HG03354 (cell line): ENCODE measurements around the gene ABCG1.

Source experiments
- ATAC-seq: cut with Tn5 transposase; IDR thresholded peaks from one replicate; pipeline ENCODE4 v1.9.1; 2021; ENCODE audit warnings: mild to moderate bottlenecking; ENCODE audit not compliant: unreplicated experiment, poor library complexity, severe bottlenecking

ABCG1 gene

DNA sequence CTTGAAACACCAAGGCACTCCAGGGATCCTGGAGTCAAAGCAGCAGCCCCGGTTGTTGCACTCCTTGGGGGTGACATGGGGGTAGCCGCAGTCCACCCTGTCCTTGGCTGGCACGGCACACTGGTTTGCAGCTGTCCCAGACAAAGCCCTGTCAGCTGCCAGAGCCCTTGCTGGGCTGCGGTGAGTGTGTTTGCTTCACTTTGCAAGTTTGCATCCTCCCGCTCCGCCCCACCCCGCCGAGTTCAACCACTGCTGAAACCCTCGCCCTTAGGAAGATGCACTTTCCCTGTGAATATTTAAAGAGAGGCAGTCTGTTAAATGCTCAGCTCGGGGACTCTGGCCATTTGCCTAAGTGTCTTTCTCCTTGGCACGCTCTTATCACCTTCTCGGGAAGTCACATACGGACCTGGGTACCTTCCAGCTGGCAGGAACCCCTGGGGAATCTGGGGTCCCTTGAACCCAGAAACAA lies 94.6 kb downstream of the ABCG1 start:
- ATAC-seq = no peak

DNA sequence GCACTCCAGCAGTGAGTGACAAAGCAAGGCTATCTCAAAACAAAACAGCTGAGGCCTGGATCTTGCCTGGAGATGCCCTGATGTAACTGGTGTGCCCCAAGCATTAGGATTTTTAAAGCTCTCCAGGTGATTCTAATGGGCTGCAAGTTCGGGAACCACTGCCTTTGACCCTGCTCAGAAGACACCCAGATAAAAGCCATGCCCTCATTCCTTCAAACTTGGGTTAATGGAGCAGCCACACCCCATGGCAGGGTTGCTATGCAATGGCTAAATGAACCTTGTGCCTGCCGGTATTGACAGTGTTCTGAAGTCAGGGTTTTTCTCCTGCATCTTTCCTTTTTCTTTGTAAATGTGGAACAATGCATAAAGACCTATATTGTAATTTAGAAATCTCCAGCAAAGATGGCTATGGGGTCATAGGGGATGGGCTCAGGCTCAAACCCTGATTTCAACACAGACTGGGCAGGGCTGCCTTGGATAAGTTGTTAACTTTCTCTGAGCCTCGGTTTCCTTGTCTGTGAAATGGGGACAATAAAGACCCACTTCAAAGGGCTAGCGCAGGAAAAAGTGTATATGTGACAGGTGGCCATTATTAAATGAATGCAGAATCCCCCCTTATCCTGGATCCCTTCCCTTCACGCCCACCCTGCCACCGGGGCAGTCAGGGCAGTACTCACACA lies 95.8 kb downstream of the ABCG1 start:
- no peak for ATAC-seq

DNA sequence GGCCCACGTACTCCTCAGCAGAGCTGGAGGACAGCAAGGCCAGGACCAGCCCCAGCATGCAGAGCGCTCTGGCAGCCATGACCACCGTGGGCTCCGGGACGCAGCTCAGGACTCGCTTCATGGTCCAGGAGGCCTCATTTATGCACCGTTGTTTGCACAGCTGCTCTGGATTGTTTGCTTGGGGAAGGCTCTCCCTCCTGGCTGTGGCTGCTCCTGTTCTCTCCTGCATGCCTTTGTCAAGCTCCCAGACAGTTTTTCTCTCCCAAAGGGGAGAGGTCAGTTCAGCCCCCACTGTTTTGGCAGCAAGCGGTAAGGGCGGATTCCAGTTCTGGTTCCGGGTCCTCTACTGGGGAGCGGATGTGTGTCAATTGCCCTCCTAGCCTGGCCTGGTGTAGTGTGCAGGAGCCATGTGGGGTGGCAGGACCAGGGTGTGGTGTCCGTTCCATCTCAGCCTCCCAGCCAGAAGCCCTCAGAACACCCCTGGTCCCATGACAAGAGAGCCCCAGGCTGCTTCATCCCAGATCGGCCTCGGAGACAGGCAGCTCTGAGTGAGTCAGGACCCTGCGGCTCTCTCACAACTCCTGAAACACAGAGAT lies 96.5 kb downstream of the ABCG1 start, which contains the start of gene TFF3:
TSS of gene TFF3 (minus strand) at position 114 of the 596 bp plus-strand sequence. CDS start at position 79, 35 bp downstream.
- ATAC-seq = no peak

DNA sequence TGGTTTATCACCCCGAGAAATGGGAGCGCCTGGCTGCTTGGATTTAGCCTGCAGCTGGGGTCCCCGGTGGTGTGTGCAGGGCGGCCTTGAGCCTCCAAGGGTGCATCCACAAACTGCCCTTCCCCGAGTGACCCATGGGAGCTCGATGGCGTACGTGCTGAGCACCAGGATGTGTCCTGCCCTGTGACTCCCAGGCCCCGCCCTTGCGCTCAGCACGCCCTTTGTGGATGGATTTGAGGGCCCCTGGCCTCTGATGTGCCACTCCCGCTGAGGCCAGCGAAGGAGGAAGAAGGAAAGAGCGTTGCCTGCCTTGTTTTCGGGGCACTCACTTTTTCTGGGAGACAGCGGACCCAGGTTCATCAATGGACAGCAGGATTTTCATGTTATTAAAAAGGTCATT lies 98.0 kb downstream of the ABCG1 start:
- no peak for ATAC-seq

DNA sequence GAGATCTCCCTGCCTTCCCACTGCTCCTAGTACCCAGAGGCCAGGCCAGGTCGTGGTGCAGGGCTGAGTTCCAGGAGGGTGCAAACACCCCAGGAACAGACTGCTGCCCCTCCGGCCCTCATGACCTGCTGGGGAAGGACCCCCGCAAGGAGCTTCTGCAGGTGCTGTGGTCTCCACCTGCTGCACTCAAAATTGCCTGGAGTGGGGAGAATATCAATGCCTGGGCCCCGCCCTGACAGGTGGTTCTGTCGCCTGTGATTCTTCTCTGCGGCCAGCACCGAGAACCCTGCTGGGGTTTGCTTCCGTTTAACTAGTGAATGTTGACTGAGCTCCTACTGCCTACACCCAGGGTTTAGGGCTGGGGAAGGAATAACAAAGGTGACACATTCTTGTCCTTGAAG lies 98.4 kb downstream of the ABCG1 start:
- ATAC-seq = no peak

DNA sequence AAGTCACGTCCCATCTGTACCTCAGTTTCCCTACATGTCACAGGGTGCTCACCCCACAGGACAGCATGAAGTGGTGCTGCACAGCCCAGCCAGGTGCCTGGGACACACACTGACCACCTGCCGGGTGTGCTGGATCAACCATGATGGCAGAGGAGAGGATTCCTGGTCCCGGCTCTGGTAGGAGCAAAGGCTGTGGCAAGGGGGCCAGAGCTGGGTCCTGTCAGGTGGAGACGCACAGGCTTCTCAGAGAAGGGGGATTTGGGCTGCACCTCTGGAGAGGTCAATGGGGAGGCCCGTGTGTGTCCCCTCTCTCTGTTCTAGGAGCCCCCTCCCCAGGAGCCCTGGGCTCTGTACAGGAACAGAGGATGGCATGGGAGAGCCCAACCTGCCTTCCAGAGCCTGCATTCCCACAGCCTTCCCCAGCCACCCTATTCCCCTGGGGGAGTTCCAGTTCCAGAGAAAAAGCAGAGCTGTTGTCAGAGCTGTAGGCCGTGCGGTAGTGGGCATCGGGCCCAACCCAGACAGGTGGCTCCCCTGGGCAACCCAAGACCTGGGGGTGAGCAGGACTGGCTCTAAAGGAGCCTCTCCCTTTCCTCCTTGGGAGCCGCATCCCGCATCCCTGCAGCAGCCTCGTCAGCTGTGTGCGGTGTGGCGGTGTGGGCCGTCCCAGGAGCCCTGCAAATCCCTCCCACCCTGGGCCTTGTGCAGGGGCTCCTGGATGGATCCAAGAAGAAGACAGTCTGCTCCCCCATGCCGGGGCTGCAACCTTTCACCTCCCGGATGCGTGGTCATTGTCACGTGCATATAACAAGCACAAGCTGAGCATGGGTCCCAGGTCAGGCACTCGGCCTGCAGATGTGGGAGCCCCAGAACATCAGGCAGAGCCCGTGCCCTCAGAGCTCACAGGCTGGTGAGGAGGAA lies 99.1 kb downstream of the ABCG1 start:
- no peak for ATAC-seq

DNA sequence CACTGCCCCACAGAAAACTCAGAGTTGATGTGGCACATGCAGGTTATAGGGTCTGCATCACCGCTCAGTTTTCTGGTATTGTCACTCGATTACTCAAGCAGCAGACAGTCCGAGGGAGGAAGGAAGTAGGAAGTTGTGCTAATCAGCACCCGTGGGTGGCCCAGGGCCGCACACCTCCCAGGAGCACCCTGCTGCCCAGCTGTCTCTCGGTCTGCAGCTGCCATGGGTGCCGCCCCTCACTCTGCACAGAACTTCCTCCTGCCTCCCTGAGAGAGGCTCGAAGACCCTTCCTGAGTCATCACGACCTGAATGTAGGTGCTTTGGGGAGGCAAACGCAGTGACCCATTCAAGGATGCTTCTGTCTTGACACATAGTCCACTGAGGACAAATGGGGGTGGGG lies 100.4 kb downstream of the ABCG1 start:
- no peak for ATAC-seq

DNA sequence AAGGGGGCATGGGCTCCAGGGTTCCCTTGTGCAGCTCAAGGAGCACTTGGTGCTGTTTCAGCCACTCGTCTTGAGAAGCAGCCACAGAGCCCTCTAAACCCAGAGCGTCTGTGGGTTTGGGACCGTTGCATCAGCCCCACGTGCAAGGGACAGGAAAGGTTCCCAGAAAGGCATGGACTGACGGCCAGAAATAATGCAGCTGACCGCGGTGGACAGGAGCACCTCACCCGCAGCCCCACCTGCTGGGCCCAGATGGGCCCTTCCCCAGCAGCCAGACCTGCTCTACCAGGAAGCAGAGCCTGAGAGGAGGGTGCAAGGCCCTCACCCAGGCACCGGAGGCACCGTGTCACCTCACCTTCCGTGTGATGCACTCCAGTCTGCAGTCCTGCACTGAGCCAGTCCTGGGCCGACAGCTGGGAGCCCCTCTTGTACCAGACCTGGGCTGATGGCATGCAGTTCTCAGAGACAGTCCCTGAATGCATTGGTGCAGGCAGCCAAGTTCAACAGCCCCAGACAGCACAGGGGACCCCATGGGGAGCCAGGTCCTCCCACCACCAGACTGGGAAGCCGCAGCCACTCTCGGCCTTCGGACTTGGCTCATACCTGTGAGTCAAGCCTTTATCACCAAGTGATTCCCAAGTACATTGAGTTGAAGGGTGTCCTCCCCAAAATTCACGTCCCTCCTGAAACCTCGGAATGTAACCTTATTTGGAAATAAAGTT lies 101.1 kb downstream of the ABCG1 start:
- ATAC-seq = no peak

DNA sequence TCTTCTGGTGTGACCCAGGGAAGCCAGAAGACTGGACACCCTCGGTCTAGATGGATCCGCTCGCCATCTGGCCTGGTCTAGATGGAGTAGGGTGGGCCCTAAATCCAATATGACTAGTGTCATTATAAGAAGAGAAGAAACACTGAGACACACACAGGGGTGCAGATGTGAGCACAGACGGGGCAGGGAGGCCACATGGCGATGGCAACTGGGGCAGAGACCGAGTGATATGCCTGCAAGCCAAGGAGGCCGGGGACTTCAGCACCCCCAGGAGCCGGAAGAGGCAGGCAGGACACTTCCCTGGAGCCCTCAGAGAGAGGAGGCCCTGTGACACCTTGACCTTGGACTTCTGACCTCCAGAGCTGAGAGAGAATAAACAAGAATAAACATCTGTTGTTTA lies 101.9 kb downstream of the ABCG1 start:
- ATAC-seq = no peak

DNA sequence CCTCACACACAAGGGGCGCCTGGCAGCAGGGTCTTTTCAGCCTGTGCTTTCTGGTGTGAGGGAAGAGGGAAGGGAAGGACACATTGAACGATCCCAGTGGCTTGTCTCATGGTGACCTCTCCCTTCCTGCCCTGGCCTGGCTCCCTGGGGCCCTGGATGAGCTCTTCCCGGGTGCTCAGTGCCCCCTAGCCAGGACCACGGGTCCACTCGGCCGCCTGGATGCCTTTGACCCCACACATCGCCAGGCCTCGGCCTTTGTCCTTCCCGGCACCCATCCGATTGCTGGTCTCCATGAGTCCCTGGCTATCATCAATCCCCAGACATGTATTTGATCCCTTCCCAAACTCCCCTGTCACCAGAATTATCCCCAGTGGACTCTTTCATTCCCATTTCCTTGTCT lies 102.3 kb downstream of the ABCG1 start:
- ATAC-seq = no peak

DNA sequence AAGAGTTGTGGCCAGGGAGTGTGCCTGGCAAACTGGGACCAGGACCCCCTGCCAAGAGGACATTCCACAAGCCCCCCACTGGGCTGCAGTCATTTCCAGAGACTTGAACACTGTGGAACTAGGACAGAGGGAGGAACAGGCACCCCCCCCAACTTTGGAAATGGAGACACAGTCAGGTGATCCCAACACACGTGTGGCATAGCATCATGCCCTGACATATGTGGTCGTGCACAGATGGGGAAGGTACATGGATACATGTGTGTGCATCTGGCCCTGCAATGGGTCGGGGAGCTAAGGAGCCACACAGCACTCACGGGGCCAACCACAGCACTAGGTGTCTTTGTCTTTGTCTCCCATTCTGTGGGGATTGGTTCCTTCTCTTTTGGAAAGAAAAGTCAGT lies 102.9 kb downstream of the ABCG1 start:
- no peak for ATAC-seq

DNA sequence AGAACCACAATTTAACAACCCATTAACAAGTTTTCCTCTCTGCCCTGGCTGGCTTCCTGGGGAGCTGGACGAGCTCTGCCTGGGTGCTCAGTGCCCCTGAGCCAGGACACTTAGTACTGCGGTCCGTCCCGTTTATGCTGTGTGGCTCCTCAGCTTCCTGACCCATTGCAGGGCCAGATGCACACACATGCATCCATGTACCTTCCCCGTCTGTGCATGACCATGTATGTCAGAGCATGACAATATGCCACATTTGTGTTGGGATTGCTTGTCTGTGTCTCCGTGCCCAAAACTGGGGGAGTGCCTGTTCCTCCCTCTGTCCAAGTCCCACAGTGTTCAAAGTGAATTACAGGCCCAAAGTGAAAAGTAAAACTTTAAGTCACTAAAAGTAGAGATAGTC lies 106.0 kb downstream of the ABCG1 start:
- ATAC-seq = no peak

DNA sequence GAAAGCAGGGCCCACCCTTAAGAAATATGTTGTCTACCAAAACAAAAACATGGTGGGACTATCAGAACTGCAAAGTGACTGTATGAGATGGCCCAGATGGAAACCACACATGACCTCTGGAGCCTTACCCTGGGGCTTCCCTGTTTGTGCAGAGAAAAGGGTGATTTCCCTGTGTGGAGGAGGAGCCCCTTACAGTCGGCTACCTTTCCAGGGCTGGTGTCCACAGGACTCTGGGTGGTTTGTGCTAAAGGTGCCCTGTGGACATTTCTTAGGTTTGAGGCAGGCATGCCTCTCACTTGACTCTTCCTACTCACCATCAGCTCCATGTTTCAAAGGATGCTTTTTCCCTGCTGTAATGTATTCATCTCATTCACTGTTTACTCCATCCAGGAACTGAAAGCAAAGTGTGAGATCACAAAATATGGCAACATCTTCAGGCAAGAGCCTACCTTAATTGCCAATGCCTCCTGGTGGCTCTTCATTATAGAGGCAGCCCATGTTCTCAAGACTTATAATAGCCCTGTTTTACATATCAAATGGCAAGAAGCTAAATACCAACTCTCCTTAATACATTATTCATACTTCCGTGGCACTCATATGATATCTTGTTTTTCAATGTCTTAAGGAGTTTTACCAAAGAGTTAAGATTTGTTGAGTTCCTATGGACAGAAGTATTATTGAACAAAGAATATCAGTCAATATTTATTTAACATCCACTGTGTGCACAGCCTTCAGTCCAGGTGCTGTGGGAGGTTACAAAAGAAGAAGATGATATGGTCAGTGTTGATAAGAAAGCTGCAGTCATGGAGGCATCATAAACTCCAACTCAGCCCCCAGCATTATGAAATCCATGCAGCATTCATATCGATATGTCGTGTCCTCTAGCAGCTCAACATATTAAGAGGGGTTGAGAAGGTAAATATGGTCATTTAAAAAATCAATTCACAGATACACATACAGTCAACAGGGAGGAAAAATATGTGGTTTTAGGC lies 111.7 kb downstream of the ABCG1 start:
- ATAC-seq = no peak

DNA sequence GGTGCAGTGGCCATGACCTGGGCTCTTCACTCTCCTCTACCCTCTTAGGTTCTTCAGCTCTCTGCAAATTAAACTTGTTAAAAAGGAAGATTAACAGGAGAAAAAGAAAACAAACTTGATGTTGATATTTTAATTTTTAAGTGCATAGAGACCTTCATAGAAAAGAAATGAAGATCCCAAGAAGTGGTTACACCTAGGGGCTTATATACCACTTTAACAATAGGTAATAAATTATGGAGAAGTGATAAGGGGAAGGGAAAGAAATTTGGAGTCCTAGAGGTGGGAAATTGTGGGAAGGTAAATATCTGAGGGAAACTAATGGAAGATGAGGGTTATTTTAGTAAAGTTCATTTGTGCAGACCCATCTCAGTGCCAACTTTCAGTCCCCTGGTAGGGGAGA lies 112.7 kb downstream of the ABCG1 start:
- ATAC-seq = no peak

DNA sequence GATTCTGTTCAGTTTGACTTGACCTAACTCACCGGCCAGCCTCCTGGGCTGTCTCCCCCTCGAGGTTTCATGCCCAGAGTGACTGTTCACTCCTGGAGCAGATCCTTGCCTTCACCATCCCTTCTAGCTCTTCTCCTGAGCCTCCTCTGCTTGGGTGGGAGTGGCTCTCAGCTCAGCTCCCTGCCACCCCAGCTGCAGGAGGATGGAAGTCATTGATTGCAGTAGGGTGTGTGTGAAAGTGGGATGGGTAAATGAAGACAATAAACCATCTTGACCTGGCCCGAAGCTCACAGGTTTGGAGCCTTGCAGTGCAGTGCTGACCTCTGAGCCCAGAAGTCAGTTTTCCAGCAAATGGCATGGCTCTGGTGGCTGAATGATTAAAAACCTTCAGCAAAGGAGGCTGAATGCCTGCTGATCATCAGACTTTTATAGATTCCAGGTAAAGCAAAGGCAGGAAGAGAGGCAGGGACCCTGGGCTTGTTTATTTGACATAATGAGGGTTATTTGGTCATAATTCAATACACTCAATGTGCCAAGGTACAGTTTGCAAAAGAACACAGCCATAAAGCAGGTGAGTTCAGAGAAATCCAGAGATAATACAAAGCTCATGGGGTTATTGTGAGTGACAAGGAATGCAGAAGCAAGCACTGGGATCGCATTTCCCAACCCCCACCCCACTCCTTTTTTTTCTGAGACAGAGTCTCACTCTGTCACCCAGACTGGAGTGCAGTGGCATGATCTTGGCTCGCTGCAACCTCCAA lies 113.8 kb downstream of the ABCG1 start:
- no peak for ATAC-seq

DNA sequence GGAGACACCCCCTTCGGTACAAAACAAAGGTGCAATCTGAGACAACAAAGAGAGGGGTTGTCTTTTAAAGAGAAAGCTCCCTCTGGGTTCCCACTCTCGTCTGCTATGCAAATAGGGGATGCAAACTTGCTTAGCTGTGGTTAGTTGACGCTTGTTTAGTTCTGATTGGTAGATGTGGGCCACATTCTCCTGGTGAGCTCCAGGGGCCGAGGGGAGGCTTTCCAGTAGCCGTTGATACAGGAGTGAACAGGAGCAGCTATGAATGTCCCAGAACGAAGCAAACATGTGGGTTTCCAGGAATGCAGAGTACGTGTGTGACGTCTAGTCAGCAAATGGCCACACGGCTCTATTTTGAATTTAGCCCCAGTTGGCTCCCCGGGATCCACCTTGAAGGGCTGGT lies 117.1 kb downstream of the ABCG1 start:
- no peak for ATAC-seq

DNA sequence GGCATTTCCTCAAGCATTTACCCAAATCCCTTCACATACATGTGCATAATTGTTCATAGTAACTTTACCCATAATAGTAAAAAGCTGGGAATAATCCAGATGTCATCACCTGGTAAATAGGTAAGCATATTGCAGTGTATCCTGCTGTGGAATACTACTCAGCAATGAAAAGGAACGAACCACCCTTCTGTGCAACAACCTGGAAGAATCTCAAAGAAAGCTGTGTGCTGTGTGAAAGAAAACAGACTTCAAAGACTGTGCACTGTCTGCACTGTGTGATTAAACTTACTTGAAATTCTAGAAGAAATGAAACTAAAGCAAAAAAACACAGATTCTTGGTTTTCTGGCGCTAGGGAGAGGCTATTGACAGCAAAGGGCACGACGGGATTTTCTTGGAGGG lies 118.3 kb downstream of the ABCG1 start:
- no peak for ATAC-seq
